Endodermal cell (in vitro differentiated cells): ENCODE results near the gene TLR1. TPM values are rescaled to one million over a fixed set of nuclear protein-coding genes. Genes with fewer than 3 reads are reported as not detected.

Source experiments
- DNase-seq: peaks from one replicate; pipeline ENCODE4 v3.0.0-alpha.2; 2017
- H3K27ac ChIP-seq: 2 replicates; pipeline ENCODE4 v1.5.1; 2013; ENCODE audit warnings: mild to moderate bottlenecking, low read depth, low read length, moderate library complexity
- H3K27me3 ChIP-seq: 2 replicates; pipeline ENCODE4 v1.6.1; 2013; ENCODE audit warnings: mild to moderate bottlenecking, low read length, moderate library complexity; ENCODE audit not compliant: insufficient read depth, control insufficient read depth, poor library complexity, severe bottlenecking
- H3K36me3 ChIP-seq: 2 replicates; pipeline ENCODE4 v1.7.0; 2013; ENCODE audit warnings: mild to moderate bottlenecking, low read length, moderate library complexity; ENCODE audit not compliant: control insufficient read depth, insufficient read depth
- H3K4me1 ChIP-seq: one replicate; pipeline ENCODE4 v1.7.0; 2013; ENCODE audit warnings: low read length; ENCODE audit not compliant: control insufficient read depth, insufficient read depth
- H3K4me3 ChIP-seq: 2 replicates; pipeline ENCODE4 v1.5.1; 2013; ENCODE audit warnings: mild to moderate bottlenecking, low read length, moderate library complexity
- H3K9ac ChIP-seq: 2 replicates; pipeline ENCODE4 v1.6.1; 2013; ENCODE audit warnings: mild to moderate bottlenecking, low read length, moderate library complexity; ENCODE audit not compliant: poor library complexity, severe bottlenecking; ENCODE audit errors: extremely low read depth
- H3K9me3 ChIP-seq: 2 replicates; pipeline ENCODE4 v1.6.1; 2013; ENCODE audit warnings: mild to moderate bottlenecking, low read length, moderate library complexity; ENCODE audit not compliant: control insufficient read depth
- H3K27ac Mint-ChIP-seq: 2 replicates; pipeline ENCODE4 v1.8.0; 2020; ENCODE audit warnings: mixed read lengths
- H3K27me3 Mint-ChIP-seq: 2 replicates; pipeline ENCODE4 v1.8.0; 2021; ENCODE audit warnings: mild to moderate bottlenecking, mixed read lengths; ENCODE audit not compliant: insufficient read depth
- H3K36me3 Mint-ChIP-seq: 2 replicates; pipeline ENCODE4 v1.8.0; 2020; ENCODE audit warnings: low read depth, mixed read lengths
- H3K4me1 Mint-ChIP-seq: 2 replicates; pipeline ENCODE4 v1.8.0; 2020; ENCODE audit warnings: mixed read lengths
- H3K4me3 Mint-ChIP-seq: 2 replicates; pipeline ENCODE4 v1.8.0; 2020; ENCODE audit warnings: mild to moderate bottlenecking, moderate library complexity, mixed read lengths
- H3K9me3 Mint-ChIP-seq: 2 replicates; pipeline ENCODE4 v1.8.0; 2020; ENCODE audit warnings: mild to moderate bottlenecking, mixed read lengths
- whole genome bisulfite sequencing, 2 experiments: methylation state at CpG; one replicate each; pipeline versions ENCODE4 v1.1.5 to v1.1.7; 2013; ENCODE audit warnings: missing lambda C conversion rate in 2 of 2, mixed read lengths in 1 of 2; ENCODE audit not compliant: insufficient coverage in 1 of 2, insufficient read length in 1 of 2; 5-methylcytosine and 5-hydroxymethylcytosine counted together
- total RNA-seq, 2 donors: library from RNA; stranded (reverse); fragmentation: NEBNext Ultra II Directional in 1 of 2; extraction: Animal tissue kit (Norgen Biotek cat#: 25700) in 1 of 2; gene quantifications; 2 replicates in 1 of 2; 3 replicates in 1 of 2; pipeline ENCODE4 v1.2.1, GENCODE V29; 2021
- TF ChIP-seq, protein P1 (sequence below): fragments of 200-600 bp; sonication (generic); conservative IDR thresholded peaks from 2 replicates; pipeline ENCODE4 v1.5.0; 2021; ENCODE audit warnings: antibody characterized with exemption, mild to moderate bottlenecking

TLR1 gene
- total RNA-seq, 2 donors from 2014 or later, result 0.09 TPM; not detected in 1

DNA sequence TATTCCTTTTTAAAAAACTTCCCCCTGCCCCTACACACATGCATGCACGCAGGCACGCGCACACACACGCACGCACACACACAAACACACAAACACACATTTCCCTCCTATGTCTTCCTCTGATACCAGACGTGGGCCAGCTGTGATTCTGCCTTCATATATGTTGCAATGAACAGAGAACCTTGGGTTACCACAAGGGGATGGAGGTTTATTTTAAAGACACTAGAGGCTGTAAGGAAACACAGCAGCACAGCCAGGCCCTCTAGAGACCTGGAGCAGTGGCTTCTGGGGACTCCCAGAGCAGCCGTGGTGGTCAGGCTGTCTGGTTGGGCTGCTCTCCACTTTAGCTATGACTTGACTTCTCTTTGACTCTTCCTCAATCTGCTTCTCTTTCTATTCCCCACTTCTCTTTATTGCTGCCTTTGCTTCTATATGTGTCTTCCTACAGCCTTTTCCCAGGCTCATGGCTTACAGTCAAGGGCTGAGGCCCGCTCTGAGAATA is 18.6 kb downstream of the TLR1 start:
- no peaks in the 10 kb centered on the region for H3K9me3 ChIP-seq

DNA sequence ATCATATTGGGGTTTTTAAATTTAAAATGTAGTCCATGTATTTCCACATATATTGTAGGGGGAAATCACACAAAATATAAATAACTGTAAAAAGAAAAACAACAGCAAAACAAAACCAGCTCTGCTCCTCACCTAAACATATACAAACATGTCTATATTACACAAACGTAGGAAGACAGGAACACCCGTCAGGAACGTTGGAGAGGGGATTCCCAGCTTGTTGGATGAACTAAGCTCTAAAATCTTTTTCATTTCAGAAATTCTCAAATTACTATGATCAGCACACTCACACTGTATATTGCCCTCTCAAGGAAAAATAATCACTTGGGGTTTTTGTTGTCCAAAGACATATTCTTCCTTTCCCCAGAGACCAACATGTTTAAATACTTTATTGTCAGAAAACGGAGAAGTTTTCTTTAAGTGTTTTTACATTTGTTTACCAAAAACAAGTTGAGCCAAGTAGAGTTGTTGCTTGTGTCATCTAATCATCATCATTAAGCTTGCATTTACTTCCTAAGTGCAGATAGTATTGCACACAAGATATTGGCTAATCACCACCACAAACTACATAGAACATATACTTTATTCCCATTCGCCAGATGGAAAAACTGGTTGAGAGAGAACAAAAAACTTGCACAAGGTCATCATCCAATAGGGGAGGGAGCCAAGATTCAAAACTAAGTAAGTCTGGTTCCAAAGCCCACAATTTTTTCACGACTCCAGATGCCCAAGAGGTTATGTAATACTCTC is 19.4 kb downstream of the TLR1 start:
- no peak overlapping the region for H3K4me3 Mint-ChIP-seq
- H3K4me3 ChIP-seq, result no peak overlapping the region
- no peaks in the 10 kb centered on the region for H3K4me1 Mint-ChIP-seq
- TF ChIP-seq, protein P1, sequence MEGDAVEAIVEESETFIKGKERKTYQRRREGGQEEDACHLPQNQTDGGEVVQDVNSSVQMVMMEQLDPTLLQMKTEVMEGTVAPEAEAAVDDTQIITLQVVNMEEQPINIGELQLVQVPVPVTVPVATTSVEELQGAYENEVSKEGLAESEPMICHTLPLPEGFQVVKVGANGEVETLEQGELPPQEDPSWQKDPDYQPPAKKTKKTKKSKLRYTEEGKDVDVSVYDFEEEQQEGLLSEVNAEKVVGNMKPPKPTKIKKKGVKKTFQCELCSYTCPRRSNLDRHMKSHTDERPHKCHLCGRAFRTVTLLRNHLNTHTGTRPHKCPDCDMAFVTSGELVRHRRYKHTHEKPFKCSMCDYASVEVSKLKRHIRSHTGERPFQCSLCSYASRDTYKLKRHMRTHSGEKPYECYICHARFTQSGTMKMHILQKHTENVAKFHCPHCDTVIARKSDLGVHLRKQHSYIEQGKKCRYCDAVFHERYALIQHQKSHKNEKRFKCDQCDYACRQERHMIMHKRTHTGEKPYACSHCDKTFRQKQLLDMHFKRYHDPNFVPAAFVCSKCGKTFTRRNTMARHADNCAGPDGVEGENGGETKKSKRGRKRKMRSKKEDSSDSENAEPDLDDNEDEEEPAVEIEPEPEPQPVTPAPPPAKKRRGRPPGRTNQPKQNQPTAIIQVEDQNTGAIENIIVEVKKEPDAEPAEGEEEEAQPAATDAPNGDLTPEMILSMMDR, result no peak
- H3K36me3 Mint-ChIP-seq, result no peaks in the 10 kb centered on the region
- no peak overlapping the region for H3K27ac ChIP-seq
- H3K9ac ChIP-seq, result no peak overlapping the region
- no peaks in the 10 kb centered on the region for H3K27me3 ChIP-seq
- 89 to 96% methylated on average over 5 to 6 of the region's 6 CpGs for WGBS, 2 experiments
- no peaks in the 10 kb centered on the region for H3K4me1 ChIP-seq
- no peak overlapping the region for H3K27ac Mint-ChIP-seq
- no peaks in the 10 kb centered on the region for H3K9me3 ChIP-seq
- H3K27me3 Mint-ChIP-seq, result peaks cover 2% of the 10 kb centered on the region
- H3K36me3 ChIP-seq, result no peaks in the 10 kb centered on the region
- no peak for DNase-seq
- no peaks in the 10 kb centered on the region for H3K9me3 Mint-ChIP-seq

More for the DNA sequence above, 18.6 kb downstream of the TLR1 start:
- Histone ChIP-seq H3K36me3 (no peaks in the 10 kb centered on the region), H3K27me3 (no peaks in the 10 kb centered on the region), H3K9ac (no peak overlapping the region), H3K4me1 (no peaks in the 10 kb centered on the region), H3K27ac (no peak overlapping the region), H3K4me3 (no peak overlapping the region)
- H3K4me3 Mint-ChIP-seq, result no peak overlapping the region
- H3K27ac Mint-ChIP-seq, result no peak overlapping the region
- no peaks in the 10 kb centered on the region for H3K4me1 Mint-ChIP-seq
- no peaks in the 10 kb centered on the region for H3K36me3 Mint-ChIP-seq
- peaks cover 2% of the 10 kb centered on the region for H3K27me3 Mint-ChIP-seq
- TF ChIP-seq, protein P1, result no peak
- DNase-seq, result no peak
- WGBS, 2 experiments, result 89 to 96% methylated on average over 2 to 8 of the region's 8 CpGs
- no peaks in the 10 kb centered on the region for H3K9me3 Mint-ChIP-seq

DNA sequence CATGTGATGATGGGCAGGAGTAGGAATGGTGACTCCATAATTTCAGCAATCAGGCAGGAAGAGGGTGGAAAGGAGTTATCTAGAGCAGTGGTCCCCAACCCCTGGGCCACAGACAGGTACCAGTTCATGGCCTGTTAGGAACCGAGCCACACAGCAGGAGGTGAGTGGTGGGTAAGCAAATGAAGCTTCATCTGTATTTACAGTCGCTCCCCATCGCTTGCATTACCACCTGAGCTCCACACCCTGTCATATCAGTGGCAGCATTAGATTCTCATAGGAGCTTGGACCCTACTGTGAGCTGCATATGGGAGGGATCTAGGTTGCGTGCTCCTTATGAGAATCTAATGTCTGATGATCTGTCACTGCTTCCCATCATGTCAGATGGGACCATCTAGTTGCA is 20.4 kb downstream of the TLR1 start:
- Mint-ChIP-seq H3K4me1 (no peaks in the 10 kb centered on the region), H3K4me3 (no peak overlapping the region), H3K36me3 (no peaks in the 10 kb centered on the region), H3K9me3 (no peaks in the 10 kb centered on the region), H3K27ac (no peak overlapping the region), H3K27me3 (peaks cover 2% of the 10 kb centered on the region)
- H3K27ac ChIP-seq, result no peak overlapping the region
- no peaks in the 10 kb centered on the region for H3K36me3 ChIP-seq
- no peaks in the 10 kb centered on the region for H3K9me3 ChIP-seq
- no peaks in the 10 kb centered on the region for H3K4me1 ChIP-seq
- no peak for DNase-seq
- WGBS, 2 experiments, result 94% methylated on average over 4 of the region's 4 CpGs; no CpG with 5 or more reads in 1 of the 2 experiments
- H3K4me3 ChIP-seq, result no peak overlapping the region
- no peak overlapping the region for H3K9ac ChIP-seq
- H3K27me3 ChIP-seq, result no peaks in the 10 kb centered on the region
- TF ChIP-seq, protein P1, result no peak
